ENCODE results near the gene EPN2. TPM values are rescaled to one million over a fixed set of nuclear protein-coding genes. Genes with fewer than 3 reads are reported as not detected.
"Not testable (repeated sequence)": the region's sequence is repeated elsewhere in the genome, so short reads cannot be mapped to it uniquely, and the experiment has no call there.

The EPN2 gene
- total RNA-seq, 1 experiment from 2014 or later: 13.5 TPM

DNA sequence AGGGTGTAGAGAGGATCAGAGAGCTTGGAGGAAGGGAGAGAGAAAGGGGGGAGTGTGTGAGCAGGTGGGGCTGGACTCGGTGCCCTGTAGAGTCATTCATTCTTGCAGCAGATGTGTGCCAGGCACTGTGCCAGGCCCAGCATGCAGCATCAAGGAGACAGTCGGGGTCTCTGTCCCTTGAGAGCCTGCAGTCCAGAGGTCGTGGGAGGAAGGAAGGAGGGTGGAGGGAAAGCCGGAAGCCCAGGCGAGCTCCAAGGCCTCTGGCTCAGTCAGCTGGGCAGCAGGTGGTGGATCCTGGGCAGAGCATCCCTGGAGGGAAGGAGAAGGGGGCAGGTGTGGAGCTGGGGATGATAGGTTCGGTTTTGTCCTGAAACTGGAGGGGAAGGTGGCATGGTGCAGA, 27.5 kb downstream of the EPN2 start:
- no peak for DNase-seq (ENCODE audit: low read depth)

DNA sequence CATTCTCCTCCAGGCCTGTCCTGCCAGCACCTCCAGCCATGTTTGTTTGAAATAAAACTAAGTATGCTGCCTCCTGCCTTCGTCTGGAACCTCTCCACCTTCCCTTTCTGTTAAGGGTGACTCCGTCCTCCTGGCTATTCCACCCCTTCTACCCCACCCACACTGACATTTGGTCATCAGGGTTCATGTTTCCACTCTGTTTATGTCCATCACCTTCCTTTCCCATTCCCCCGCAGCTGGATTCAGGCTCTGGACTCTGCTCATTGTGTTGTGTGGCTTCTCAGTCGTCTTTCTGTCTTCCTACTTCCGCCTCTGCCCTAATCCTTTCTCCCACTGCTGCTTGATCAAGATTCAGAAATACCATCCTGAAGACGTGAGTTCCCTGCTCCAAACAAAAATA, 28.6 kb downstream of the EPN2 start:
- no peak for DNase-seq (ENCODE audit: low read depth)

DNA sequence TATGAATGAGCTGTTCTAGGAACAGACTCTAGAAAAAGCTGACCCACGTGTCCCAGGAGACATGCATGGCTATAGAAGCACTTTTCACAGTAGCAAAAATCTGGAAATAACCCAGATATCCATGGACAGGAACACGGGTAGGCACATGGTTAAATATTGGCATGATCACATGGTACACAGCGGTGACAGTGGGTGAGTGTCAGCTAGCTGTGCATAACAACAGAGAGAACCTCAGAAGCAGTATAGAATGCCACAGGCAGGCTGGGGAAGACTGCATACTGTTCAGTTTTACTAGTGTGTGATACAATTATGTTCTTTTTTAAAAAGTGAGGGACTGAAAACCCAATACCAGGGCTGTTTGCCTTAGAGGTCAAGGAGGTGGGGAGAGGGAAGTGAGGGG, 31.4 kb downstream of the EPN2 start:
- no peak for DNase-seq (ENCODE audit: low read depth)

DNA sequence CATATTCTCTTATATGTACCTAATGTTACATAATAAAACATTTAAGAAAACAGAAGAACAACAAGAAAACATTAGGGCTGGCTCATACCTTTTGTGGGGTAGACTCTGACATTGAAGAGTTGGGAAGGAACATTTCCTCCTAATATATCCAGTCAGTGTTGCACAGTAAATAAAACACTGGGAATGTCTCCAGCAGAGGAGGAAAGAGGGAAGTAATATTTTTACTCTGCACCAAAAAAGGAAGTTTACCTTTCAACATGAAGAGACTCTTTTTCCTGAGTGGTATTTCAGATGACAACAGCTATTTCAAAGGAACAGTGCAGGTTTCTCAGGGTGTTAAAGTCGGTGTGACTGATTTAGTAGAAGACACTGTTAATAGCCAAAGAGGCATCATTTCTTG, 31.9 kb downstream of the EPN2 start:
- no peak for DNase-seq (ENCODE audit: low read depth)

DNA sequence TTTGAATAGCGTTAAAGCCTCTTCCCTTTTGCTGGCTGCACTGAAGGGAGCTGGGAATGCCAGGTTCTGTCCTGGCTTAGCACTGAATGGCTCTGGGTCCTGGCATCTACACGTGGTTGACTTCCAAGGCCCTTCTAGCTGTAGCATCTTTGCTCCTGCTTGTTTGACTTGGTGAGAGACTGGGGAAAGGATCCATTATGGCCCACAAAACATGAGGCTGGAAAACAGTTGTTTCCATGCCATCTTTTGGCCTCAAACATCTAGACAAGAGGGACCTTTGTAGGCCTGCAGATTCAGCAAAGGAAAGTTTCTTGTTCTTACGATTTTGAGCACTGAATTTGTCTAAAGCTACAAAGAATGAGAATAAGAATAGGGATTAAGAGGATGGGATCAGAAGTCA, 32.5 kb downstream of the EPN2 start:
- DNase-seq (ENCODE audit: low read depth): no peak

DNA sequence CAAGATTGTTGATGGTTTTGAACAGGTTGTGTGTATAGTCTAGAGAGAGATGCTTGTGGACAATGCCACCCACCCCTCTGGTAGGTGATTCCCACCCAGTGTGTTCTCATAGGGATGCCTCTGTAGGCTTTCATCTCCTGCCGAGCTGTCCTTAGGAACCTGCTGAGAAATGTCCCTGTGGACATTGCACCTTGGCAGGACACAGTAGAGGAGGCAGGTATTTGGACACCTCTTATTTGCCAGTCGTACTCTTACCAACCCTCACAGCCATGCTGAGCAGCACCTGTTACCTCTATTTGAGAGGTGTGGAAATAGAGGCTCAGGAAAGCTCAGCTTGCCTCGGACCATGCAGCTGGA, 33.2 kb downstream of the EPN2 start:
- no peak for DNase-seq (ENCODE audit: low read depth)

DNA sequence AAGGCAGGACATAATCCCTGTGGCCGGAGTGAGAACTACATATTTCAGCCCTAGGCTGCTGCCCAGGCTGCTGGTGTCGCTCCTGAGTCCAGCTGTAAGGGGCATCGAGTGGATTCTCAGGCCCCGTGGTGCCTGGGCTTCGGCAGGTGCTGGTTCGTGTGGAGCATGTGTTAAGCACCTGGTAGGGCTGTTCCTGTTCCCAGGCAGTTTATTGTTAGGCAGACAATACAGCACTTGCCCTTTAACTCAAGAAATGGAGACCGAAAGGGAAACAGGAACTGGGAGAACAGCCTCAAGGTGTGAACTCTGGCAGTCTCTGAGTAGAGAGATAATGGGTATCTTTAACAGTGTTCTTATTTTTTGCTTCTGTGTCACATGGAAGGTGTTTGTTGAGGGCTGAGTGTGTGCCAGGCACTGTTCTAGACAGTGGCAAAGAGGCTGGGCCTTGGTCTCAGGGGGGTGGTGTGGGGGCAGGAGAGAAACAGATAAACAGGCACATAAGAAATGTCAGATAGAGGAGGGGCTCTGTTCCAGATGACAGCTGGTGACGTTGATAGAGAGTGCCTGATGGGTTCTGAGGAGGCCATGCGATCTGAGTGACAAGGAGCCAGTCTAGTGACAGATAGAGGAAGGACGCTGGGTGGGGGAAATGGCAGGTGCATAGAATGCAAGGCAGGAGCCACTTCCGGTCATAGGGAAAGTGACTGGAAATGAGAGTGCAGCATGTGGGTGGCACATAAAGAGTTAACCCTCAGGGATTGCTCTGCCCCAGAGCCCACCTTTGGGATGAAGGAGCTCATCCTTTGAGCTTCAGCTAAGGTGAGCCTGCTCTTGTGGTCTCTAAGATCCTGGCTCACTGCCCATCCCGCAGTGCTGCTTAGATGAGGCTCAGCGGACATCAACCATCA, 33.8 kb downstream of the EPN2 start:
- DNase-seq (ENCODE audit: low read depth): no peak

DNA sequence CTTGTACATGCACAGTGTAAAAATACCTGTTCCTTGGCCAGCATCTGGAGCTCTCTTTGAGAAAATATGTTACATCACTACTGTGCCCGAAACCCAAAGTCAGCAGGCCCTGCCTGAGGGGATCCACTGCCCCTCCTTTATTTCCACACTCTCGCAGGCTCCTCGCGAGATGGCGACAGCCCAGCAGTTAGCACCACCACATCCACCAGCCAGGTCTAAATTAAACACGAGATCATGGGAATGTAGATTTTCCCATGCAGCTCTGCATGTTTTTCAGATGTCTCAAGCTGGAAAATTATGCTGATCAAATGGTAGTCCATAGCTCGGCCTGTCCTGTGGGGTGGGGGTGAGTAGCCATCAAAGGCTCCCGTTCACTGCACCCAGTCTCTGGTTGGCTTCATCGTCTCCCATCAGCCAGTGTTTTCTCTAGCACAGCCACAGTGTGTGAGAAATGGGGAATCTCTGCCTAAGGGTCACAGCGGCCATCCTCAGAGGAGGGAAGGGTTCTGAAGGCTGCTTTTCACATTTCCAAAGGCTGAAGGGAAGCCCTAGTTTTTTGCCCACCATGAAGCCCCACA, 34.7 kb downstream of the EPN2 start:
- no peak for DNase-seq (ENCODE audit: low read depth)

DNA sequence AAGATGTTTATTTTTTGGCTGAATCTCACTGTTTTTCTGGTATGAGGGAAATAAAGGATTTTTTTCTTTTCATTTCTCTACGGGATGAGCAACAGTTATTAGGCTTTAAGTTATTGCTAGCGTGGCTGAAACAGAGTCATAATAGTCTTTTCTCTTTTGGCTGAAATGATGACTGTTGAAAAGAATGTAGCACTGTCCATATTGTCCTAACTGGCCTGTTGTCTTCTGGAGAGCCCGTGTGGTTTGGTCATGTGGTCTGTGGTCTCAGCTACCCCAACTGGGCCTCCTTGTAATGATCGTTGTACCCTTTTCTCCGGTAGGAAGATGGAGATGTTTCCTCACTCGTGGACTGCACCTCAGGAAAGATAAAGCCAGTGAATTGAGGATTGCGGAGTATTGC, 36.6 kb downstream of the EPN2 start:
- DNase-seq (ENCODE audit: low read depth): no peak

DNA sequence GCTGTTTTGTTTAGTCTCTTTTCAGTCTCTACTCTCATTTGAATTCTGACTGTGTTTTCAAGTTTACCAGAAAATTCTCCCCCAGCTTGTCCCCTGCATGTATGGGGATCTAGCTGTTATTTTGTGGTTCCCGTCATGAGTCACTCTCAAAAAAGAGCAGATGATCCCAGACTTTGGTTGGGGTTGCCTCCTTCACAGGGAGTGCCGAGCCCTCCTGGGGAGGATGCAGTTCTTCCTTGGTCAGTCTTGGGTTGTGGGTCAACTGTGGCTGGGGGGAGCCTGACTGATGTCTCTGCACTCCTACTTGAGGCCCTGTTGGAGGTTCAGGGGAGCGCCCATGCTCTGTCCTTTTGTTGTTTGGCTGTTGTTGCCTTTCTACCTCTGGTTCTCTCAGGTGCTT, 37.7 kb downstream of the EPN2 start:
- no peak for DNase-seq (ENCODE audit: low read depth)

DNA sequence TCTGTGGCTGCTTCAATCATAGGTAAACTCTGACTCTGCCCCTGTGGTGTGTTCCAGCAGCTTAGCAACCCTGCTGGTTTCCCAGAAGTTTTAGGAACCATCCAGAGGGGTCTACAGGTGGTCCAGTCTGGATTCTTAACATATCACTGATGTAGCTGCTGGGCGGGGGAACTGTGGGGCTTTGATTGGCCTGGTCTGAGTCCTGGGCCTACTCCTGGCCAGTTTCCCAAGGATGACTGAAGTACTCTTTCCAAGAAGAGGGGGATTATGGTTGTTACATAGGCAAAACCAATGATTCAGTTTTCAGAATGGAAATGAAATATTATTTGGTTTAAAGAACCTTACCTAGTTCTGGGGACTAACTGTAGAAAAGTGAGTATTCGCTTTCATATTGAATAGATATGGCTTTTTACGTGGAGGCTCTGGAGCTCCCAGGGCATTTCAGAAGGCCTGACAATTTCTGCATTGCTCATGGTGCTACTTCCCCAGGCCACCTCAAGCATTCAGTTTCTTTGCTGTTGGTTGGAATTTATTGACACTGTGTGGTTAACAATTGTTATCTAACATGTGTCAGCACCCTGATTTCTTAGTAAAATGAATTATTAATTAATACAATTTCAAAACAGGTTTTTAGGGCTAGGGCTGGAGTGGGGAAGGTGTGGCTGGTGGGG, 38.4 kb downstream of the EPN2 start:
- DNase-seq (ENCODE audit: low read depth): no peak

DNA sequence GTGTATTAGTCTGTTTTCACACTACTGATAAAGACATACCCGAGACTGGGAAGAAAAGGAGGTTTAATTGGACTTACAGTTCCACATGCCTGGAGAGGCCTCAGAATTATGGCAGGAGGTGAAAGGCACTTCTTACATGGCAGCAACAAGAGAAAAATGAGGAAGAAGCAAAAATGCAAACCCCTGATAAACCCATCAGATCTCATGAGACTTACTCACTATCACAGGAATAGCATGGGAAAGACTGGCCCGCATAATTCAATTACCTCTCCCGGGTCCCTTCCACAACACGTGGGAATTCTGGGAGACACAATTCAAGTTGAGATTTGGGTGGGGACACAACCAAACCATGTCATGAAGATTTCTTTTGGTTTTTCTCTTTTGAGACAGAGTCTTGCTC, 41.1 kb downstream of the EPN2 start:
- not testable (repeated sequence) for DNase-seq (ENCODE audit: low read depth)

DNA sequence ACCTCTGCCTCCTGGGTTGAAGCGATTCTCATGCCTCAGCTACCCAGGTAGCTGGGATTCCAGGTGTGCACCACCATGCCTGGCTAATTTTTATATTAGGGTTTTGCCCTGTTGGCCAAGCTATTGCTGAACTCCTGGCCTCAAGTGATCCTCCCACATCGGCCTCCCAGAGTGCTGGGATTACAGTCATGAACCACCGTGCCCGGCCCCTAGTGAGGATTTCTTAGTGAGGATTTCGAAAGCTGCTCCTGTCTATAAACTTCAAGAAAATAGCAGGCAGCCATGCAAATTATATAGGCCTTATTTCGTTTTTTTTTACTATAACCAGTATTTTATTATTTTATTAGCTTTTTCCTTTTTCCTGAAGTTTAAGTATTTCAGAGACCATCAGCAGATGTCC, 41.6 kb downstream of the EPN2 start:
- no peak for DNase-seq (ENCODE audit: low read depth)

DNA sequence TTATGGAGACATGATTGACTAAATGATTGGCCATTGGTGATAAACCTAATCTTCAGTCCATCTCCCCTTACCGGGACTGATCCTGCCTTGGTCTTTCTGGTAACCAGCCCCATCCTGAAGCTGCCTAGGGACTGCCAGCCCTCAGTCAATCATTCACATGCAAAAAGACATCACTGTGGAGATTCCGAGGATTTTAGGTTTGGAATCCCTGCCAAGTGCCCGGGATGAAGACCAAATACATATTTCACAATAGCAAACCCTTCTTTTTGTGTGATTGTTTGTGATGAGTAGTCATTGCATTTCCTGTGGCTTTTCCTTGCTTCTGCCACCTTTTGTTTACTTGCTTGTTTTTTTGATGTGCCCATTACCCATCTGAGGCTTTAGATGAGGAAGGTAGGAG, 44.0 kb downstream of the EPN2 start:
- DNase-seq (ENCODE audit: low read depth): no peak

DNA sequence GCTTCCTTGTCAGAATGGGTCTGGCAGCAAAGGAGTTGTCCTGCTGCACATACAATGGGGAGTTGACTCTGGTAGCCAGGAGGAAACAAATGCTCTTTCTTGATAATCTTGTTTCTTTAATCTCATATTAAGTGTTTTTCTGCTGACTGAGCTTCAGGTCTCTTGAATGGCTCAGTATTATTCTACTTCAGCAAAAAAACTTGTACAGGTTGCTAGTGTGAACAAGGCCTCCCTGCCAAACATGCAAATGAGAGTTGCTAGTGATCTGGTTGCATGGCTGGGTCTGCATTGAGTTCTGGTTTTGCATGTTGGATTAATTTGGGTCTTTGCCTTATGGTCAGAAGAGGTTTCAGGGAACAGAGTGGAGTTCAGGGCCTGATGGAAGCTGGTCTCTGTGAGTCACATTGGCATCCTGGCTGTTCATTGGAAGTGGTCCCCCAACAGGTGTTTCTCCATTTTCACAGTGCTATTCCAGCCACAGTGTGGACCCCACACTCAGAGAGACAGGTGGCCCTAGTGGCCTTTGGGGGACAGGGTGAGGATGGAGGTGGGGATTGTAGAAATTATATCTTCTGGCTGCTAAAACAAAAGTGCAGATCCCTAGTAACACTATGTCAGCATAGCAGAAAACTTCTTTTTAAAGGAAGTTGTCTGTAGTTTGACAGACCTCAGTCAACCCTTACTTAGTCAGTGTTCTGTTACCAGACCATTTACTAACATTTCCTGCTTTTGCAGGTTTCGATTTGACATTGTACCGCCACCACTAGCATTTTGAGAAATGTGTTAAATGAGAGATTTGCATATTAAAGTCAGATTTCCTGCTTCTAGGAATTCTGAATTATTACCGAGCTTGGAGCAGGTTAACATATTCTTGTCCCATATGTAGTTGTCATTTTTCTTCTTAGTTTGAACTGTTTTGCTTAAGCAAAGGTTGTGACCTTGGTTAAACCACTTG, 47.1 kb downstream of the EPN2 start:
- no peak for DNase-seq (ENCODE audit: low read depth)

DNA sequence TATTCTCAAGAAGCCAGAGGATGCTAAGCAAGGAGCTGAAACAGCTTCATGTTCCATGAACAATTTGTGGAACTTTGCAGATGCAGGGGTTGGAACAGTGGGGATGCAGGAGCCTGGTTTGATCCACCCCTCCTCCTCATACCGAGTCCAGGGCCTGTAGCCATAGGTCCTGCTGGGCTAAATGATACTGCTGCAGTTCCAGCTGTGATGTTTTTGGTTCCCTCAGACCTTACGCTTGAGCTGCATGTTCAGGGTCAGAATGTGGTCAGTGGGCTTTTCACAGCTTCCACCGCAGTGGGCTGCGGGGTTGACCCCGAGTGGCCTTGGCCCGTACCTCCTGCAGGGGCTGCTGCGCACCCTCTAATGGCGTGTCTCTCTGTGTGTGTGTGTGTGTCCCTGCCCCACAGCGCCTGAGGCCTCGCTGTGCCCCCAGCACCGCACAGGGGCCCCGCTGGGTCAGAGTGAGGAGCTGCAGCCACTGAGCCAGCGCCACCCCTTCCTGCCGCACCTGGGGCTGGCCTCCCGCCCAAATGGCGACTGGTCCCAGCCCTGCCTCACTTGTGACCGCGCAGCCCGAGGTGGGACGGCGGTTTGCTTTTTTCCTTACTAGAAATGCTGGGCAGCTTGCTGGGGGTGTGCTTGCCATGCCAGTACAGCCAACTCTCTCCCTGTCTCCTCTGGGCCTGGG, 48.2 kb downstream of the EPN2 start:
- no peak for DNase-seq (ENCODE audit: low read depth)

DNA sequence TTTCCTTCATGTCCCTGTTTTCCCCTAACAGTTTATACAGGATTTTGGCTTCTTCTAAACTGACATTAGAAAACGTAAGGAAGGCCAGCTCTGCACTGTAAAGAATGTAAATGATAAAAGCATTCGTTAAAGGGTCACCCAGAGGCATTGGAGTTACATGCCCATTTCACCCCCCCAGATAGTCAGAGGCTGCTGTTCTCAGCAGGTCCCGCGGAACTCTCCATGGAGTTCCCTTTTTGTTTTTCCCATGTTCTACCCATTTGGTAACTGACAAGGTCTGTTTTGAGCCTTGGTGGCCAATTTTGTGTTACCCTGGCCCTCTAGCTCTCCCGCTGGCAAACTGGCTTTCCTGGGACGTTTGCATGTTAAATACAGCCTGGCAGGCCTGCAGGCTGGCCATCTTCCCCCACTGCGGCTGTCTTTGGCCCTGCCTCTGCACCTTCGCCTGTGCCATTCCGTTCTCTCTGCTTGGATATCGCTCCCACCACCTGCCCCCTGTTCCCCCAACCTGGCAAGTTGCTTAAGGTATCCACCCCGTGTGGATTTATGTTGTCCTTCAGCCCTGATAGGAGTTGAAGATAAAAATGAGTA, 49.7 kb downstream of the EPN2 start:
- DNase-seq (ENCODE audit: low read depth): no peak

DNA sequence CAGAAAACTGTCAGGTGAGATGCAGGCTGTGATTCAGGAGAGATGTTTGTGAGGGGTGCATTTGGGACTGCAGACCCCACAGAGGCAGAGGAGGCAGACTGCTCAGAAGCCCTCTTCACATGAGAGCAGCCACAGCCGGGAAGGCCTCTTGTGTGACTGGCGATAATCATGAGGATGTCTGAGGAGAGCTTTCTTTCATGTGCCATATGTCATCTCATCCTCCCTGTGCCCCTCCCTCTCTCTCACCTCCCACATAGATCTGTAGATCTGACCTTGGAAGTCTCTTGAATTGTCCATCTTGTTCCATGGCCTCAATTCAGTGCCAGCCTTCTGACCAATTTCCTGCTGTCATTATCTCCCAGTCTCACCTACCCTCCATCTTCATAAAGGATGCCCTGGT, 50.5 kb downstream of the EPN2 start:
- no peak for DNase-seq (ENCODE audit: low read depth)

DNA sequence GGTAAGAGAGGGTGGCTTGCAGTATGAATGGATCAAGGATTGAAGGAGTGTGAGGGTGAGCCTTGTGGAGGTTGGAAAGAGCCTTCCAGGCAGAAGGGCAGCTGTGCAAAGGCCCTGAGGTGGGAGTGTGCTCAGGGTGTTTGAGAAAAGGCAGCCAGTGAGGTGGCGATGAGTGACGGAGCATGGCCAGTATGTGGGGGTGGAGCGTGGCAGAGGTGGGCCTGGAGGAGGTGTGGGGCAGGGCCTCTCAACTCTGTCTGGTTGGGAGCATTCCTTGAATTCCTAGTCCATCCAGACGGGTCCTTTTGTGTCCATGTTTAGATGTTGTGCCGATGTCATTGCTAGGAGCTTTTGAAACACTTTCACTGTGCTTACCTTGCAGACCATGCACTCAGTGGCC, 51.3 kb downstream of the EPN2 start:
- DNase-seq (ENCODE audit: low read depth): no peak

DNA sequence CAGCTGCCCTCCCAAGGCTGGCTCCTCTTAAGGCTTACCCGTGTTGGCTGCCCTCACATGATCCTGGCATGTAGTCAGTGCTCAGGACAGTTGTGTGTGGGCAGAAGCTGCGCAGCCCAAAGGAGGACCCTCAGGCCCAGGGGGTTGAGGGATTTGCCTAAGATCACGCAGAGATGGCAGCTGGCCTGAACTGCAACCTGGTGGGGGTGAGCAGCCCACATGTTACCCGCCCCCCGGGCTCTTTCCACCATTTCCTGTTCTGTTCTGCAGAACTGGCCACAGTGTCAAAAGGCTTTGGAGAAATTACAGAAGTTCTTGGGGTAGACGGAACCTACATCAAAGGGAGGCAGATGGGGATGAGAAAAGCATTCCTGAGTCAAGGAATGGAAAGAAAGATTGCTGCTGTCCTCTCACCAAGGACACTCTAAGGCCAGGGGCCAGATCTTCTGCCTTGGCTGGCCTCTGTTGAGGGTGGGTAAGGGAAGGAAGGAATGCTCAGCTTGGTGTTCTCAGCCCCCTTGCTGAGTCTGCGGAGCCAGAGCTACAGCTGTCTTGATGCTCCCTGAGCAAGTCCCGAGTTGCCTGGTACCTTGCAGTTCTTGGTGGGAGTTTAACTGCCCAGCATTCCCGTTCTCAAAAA, 53.0 kb downstream of the EPN2 start:
- DNase-seq (ENCODE audit: low read depth): no peak
